Ramos (cell line): Measurements from ENCODE around the gene LHX4.

ENCODE experiments used
- in situ Hi-C: fragments of 300-500 bp; cut with MboI; formaldehyde crosslinking; loops from one replicate; pipeline ENCODE4 v1.14.3; 2022; ENCODE audit warnings: low sequenced_read_pairs; ENCODE audit not compliant: unreplicated experiment

The LHX4 gene

GRCh38 chr1:180229483-180230415 is at the start of gene LHX4:
TSS of gene LHX4 (plus strand) at chr1:180230264. CDS start at chr1:180230530, 266 bp downstream.
- in situ Hi-C loops = no loop called here

- in situ Hi-C loops = loop anchor here (25.0 kb wide), 1 partner anchor 469 kb away; no protein-coding TSS in a partner anchor
Observed at GRCh38 chr1:180181048-180181447, 49.0 kb upstream of the LHX4 start.

- in situ Hi-C loops = loop anchor here (25.0 kb wide), 1 partner anchor 470 kb away; no protein-coding TSS in a partner anchor
Observed at GRCh38 chr1:180181996-180182642, 47.9 kb upstream of the LHX4 start.

GRCh38 chr1:180182643-180183311 is 47.3 kb upstream of the LHX4 start:
- in situ Hi-C loops = loop anchor here (25.0 kb wide), 1 partner anchor 470 kb away; no protein-coding TSS in a partner anchor

GRCh38 chr1:180183426-180183825 is 46.6 kb upstream of the LHX4 start:
- in situ Hi-C loops = loop anchor here (25.0 kb wide), 1 partner anchor 471 kb away; no protein-coding TSS in a partner anchor

GRCh38 chr1:180184041-180184440 is 46.0 kb upstream of the LHX4 start:
- in situ Hi-C loops = loop anchor here (25.0 kb wide), 1 partner anchor 472 kb away; no protein-coding TSS in a partner anchor

- in situ Hi-C loops = loop anchor here (25.0 kb wide), 1 partner anchor 473 kb away; no protein-coding TSS in a partner anchor
Observed at GRCh38 chr1:180185281-180185680, 44.8 kb upstream of the LHX4 start.

- in situ Hi-C loops = loop anchor here (25.0 kb wide), 1 partner anchor 474 kb away; no protein-coding TSS in a partner anchor
Observed at GRCh38 chr1:180185971-180186645, 44.0 kb upstream of the LHX4 start.

GRCh38 chr1:180186831-180187230 is 43.2 kb upstream of the LHX4 start:
- in situ Hi-C loops = loop anchor here (25.0 kb wide), 1 partner anchor 475 kb away; no protein-coding TSS in a partner anchor

GRCh38 chr1:180187626-180188025 is 42.4 kb upstream of the LHX4 start:
- in situ Hi-C loops = loop anchor here (25.0 kb wide), 1 partner anchor 475 kb away; no protein-coding TSS in a partner anchor

- in situ Hi-C loops = loop anchor here (25.0 kb wide), 1 partner anchor 476 kb away; no protein-coding TSS in a partner anchor
Observed at GRCh38 chr1:180188091-180188506, 42.0 kb upstream of the LHX4 start.

- in situ Hi-C loops = loop anchor here (25.0 kb wide), 1 partner anchor 476 kb away; no protein-coding TSS in a partner anchor
Observed at GRCh38 chr1:180188684-180189175, 41.3 kb upstream of the LHX4 start.

GRCh38 chr1:180190091-180190490 is 40.0 kb upstream of the LHX4 start:
- in situ Hi-C loops = loop anchor here (25.0 kb wide), 1 partner anchor 478 kb away; no protein-coding TSS in a partner anchor

- in situ Hi-C loops = loop anchor here (25.0 kb wide), 1 partner anchor 480 kb away; no protein-coding TSS in a partner anchor
Observed at GRCh38 chr1:180192172-180192571, 37.9 kb upstream of the LHX4 start.

- in situ Hi-C loops = loop anchor here (25.0 kb wide), 1 partner anchor 481 kb away; no protein-coding TSS in a partner anchor
Observed at GRCh38 chr1:180193141-180194047, 36.7 kb upstream of the LHX4 start.

- in situ Hi-C loops = loop anchor here (25.0 kb wide), 1 partner anchor 482 kb away; no protein-coding TSS in a partner anchor
Observed at GRCh38 chr1:180194048-180194425, 36.0 kb upstream of the LHX4 start.

- in situ Hi-C loops = loop anchor here (25.0 kb wide), 1 partner anchor 482 kb away; no protein-coding TSS in a partner anchor
Observed at GRCh38 chr1:180194546-180195207, 35.4 kb upstream of the LHX4 start.
